AG20443 (cell line): ENCODE results near the gene SLC35G2.
"Not testable (repeated sequence)": the region's sequence is repeated elsewhere in the genome, so short reads cannot be mapped to it uniquely, and the experiment has no call there.

Experiments
- DNase-seq: peaks from one replicate; pipeline ENCODE4 v3.0.0; 2012; ENCODE audit warnings: low spot score, mixed read lengths

Gene SLC35G2

DNA sequence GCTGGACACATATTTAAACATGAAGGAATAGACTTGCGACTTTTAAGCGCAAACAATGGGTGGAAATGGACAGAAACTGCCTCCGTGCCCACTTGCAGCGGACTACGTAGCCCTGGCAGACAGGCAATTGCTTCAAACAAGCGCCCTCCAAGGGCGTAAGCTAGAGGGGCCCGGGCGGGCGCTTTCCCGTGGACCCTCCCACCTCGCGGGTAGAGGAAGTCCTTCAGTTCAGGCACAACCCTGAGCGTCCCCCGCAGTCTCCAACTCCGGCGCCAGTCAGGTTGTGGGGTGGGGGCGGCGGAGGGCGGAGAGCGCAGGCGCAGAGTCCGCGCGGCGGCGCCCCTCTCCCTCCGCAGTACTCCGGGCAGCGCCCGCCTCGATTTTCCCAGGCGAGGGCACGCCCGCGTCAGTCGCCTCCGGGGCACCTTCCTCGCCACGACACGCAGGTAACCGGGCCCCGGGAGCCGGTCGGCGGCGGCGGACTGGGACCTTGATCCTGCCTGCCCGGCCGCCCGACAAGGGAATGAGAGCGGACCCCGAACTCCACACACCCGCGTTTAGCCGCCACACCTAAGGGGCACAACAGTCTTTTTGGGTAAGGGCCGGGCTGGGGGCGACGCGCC lies at the start of gene SLC35G2:
TSS of gene SLC35G2 (plus strand) at position 358 of the 623 bp plus-strand sequence. CDS start 35,335 bp downstream, outside the sequence.
- DNase-seq: peak; percentile 58

DNA sequence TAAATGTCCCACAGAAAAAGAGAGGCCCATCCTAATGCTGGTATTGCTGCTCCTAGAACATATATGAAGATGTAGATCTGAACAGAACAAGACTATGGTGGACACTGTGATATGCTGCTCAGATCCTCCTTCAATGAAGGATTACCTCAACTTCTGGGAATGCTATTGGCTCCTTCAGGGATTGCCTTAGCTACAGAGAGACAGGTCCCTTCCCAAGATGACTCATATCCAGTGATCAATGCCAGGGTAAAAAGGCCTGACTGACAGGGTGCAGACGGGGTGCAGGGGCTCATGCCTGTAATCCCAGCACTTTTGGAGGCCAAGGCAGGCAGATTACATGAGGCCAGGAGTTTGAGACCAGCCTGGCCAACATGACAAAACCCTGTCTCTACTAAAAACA lies 46.2 kb upstream of the SLC35G2 start:
- peak; percentile 68 for DNase-seq

DNA sequence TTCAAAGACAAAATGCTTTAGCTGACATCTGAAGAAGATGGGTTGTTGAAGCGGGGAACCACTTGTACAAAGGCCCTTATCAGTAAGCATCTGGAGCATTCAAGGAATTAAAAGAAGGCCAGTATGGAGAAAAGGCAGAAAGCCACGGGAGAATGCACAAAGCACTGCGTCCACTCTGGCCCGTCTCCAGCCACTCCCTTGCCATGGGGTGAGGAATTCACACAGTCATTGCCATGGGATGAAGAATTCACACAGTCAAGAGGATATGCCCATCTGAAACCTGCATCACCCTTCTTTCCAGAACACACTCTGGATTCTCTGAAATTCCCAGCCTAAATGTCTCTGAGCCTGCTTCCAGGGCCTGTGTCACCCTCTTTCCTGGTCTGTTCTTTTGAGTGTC lies 40.1 kb upstream of the SLC35G2 start:
- DNase-seq: peak; percentile 27

DNA sequence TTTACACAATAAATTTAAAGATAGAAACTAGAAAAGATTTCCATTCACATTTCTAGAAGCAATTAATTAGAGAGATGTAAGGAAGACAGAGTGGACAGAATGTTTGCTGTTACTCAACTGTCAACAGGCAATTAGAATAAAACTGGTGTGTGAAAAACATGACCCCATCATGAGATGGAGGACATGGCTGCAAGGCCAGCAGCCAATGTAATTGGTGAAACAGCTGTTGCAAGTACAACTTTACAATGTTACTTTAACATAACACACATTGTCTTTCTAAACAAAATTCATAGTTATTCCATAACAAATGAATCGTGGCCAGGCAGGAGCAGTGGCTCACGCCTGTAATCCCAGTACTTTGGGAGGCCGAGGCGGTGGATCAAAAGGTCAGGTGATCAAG lies 38.2 kb upstream of the SLC35G2 start:
- no peak for DNase-seq

- no peak for DNase-seq
Observed at GRCh38 chr3:136783708-136784191, 35.2 kb upstream of the SLC35G2 start.

GRCh38 chr3:136787349-136787748 lies 31.6 kb upstream of the SLC35G2 start:
- DNase-seq: peak; percentile 34

DNA sequence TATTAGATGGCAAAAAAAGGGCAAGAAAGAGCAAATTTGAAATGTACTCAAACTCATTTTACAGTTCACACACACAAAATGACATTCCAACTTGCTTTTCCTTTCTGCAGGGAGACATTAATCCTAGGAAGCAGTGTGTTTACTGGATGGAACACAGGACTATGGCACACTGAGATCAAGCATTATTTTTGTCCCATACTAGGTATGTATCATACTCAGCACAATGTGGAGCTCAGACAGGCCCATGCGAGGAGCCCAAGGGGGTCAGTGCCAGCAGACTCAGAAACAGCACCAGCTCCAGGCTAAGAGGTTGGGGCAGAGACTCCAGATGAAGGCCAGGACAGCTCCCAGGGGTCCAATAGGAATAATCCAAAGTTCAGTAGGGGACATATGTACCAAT lies 30.8 kb upstream of the SLC35G2 start:
- DNase-seq: no peak

- no peak for DNase-seq
Observed at GRCh38 chr3:136789976-136790375, 28.9 kb upstream of the SLC35G2 start.

DNA sequence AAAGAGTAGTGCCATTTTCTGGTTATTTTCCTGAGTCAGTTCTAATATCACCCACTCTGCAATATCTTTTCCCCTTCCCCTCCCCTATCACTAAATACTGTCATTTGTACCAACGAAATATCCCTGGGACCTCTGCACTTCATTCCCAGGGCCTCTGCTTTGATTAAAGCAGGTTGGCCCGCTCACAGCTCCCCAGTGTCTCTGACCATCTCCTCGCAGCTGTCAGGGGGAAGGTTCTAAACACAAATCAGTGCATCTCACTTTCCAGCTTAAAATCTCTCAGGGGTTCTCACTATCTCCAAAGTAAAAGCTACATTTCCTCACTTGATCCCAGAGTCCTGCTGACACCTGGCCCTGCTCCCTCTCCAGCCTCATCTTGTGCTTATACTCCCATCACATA lies 28.1 kb upstream of the SLC35G2 start:
- no peak for DNase-seq

DNA sequence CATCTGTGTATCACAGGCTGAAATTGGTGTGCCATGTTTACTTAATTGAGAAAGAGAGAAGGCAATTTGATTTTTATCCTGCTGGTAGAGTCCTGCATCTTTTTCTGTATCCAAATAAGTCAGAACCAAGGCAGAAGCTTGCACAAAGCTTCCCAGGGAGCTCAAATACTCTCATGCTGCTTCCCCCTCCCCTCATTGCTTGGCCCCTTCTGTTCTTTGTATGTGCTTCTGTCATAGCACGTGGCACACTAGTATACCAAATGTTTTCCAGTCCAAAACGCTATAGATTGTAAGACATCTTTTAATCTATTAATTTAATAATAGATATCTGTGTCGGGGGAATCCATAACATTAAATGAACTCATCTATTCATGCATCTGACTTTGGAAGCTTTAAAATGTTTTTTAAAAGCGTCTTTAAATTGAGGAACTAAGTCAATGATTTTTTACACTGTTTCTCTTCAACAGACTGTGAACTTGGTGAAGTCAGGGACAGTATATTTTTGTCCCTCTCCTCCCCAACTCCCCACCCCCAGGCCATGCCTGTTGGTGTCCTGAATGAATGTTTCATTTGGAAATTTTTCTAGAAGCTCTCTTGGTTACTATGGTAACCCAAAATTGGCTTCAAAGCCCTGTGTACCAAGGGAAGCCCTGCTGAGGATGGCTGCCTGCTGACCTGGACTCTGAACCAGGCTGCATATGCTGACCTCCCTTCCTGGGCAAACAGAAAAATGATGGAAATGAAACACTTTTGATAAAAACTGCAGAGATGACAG lies 26.2 kb upstream of the SLC35G2 start:
- DNase-seq: no peak

- not testable (repeated sequence) for DNase-seq
Observed at GRCh38 chr3:136801146-136801545, 17.8 kb upstream of the SLC35G2 start.

- no peak for DNase-seq
Observed at GRCh38 chr3:136802481-136802996, 16.4 kb upstream of the SLC35G2 start.

DNA sequence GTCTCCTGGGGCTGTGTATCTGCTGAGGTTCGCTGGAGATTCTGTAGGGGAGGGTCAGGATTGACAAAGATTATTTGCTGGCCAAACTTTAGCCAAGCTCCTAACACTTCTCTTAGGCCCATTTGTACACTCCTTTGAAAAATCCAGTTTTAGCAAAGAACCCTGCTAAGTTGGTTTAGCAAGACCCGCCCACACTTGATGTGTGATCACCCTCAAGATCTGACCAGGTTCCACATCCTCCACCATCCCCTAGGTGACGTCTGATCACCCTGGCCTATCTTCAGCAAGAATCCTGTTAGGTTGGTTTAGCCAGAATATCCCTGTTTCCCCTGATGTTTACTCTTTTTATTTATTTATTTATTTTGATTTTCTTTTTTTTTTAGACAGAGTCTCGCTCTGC lies 14.8 kb upstream of the SLC35G2 start:
- DNase-seq: no peak

DNA sequence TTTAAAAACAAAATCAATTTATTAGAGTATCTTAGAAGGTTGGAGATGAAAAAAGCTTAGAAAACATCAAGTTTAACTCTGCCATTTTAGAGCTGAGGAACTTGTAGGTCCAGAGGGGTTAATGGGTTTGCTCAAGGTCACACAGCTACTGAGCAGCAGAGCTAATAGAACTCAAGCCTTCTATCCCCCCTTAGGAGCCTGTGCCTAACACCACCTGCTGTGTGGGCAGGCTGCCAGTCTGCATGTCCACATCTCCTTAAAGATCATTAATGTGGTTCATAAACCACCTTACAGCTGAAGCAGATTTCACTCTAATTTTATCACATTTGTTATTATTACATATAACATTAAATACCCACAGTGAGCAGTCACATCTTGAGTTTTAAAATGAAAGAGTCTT lies 14.1 kb upstream of the SLC35G2 start:
- DNase-seq: no peak

GRCh38 chr3:136805795-136806194 lies 13.1 kb upstream of the SLC35G2 start:
- no peak for DNase-seq

DNA sequence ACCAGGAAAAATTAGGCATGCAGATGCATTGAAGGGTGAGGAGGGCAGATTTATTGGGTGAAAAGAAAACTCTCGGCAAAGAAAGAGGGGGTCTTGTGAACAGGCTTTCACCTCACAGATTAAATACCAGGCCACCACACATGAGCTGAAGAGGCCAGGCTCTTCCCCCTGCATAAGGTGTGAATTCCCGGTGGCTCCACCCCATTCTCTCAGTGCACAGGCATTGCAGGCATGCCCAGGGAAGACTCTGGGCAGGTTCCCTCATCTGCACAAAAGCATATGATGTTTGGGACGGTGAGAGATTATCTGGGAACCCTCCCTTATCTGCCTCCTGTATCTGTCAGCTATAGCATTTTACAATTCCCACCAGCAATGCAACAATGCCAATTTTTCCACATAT lies 7.2 kb upstream of the SLC35G2 start:
- DNase-seq: no peak

- DNase-seq: no peak
Observed at GRCh38 chr3:136817448-136817847, 1.5 kb upstream of the SLC35G2 start.

GRCh38 chr3:136818191-136818768 lies 646 bp upstream of the SLC35G2 start:
- peak; percentile 73 for DNase-seq

DNA sequence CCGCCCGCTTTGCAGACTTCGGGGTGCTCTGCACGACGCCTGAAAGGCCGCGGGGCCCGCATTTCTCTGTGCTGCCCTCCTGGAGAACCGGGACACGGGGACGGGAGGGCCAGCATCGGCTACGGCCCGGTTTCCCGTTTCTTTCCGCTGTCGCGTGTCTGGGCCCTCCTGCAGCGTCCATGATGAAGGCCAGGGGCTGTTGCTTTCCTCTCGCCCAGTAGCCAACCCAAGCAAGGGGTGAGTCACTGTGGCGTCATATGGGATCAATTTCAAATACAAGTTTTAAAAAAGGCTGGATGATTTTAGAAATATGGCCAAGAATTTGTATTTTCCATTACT lies 435 bp downstream of the SLC35G2 start:
- peak; percentile 83 for DNase-seq

GRCh38 chr3:136819731-136820679 lies 1.1 kb downstream of the SLC35G2 start:
- peak; percentile 70 for DNase-seq

DNA sequence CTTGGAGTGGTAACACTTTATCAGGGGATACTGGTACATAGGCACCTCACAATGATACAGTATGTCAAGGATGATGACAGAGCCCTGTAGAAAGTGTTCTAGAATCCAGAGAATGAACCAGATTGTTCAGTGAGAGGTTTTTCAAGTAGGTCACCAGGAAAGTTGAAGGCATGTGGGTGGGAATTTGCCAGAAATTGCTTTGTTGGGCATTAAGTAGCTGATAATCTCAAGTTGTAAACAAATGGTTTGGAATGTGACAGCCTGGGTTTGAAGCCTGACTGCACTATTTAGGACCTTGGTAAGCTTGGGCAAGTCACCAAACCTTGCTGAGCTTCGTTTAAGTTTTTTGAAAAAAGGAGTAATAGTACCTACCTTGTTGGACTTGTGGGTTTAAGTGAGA lies 12.5 kb downstream of the SLC35G2 start:
- DNase-seq: no peak
